ENCODE measurements around the gene AK8.

The AK8 gene

DNA sequence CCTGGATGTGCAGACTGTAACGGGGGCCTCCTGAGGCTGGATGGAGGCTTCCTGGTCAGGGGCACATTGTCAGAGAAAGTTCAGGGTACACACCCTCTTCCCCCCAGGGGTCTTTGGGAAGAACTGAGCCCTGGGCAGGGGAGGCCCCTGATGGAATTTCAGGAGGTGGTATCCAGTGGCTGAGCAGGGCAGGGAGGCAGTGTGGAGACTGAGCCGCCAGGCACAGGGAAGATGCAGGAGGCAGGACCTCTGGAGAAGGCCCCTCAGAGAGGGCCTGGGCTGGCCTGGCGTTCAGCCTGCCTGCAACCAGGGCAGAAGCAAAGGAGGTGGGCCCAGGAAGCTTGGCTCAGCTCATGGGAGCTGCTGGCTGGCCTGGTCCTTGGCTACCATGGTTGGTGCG lies 154.3 kb downstream of the AK8 start:
- no peak for ATAC-seq
- no peak for TF ChIP-seq CSDC2 (CRISPR knock-in tag; IDR thresholded peaks at IDR 0.05)
- no peak for TF ChIP-seq OSR1 (CRISPR knock-in tag; IDR thresholded peaks at IDR 0.05)
- TF ChIP-seq ARNTL (CRISPR knock-in tag; IDR thresholded peaks at IDR 0.05; ENCODE audit: borderline replicate concordance, low read depth) = no peak
- TF ChIP-seq, protein P1, sequence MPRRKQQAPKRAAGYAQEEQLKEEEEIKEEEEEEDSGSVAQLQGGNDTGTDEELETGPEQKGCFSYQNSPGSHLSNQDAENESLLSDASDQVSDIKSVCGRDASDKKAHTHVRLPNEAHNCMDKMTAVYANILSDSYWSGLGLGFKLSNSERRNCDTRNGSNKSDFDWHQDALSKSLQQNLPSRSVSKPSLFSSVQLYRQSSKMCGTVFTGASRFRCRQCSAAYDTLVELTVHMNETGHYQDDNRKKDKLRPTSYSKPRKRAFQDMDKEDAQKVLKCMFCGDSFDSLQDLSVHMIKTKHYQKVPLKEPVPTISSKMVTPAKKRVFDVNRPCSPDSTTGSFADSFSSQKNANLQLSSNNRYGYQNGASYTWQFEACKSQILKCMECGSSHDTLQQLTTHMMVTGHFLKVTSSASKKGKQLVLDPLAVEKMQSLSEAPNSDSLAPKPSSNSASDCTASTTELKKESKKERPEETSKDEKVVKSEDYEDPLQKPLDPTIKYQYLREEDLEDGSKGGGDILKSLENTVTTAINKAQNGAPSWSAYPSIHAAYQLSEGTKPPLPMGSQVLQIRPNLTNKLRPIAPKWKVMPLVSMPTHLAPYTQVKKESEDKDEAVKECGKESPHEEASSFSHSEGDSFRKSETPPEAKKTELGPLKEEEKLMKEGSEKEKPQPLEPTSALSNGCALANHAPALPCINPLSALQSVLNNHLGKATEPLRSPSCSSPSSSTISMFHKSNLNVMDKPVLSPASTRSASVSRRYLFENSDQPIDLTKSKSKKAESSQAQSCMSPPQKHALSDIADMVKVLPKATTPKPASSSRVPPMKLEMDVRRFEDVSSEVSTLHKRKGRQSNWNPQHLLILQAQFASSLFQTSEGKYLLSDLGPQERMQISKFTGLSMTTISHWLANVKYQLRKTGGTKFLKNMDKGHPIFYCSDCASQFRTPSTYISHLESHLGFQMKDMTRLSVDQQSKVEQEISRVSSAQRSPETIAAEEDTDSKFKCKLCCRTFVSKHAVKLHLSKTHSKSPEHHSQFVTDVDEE (CRISPR knock-in tag; IDR thresholded peaks at IDR 0.05) = no peak
- TF ChIP-seq, protein P2, sequence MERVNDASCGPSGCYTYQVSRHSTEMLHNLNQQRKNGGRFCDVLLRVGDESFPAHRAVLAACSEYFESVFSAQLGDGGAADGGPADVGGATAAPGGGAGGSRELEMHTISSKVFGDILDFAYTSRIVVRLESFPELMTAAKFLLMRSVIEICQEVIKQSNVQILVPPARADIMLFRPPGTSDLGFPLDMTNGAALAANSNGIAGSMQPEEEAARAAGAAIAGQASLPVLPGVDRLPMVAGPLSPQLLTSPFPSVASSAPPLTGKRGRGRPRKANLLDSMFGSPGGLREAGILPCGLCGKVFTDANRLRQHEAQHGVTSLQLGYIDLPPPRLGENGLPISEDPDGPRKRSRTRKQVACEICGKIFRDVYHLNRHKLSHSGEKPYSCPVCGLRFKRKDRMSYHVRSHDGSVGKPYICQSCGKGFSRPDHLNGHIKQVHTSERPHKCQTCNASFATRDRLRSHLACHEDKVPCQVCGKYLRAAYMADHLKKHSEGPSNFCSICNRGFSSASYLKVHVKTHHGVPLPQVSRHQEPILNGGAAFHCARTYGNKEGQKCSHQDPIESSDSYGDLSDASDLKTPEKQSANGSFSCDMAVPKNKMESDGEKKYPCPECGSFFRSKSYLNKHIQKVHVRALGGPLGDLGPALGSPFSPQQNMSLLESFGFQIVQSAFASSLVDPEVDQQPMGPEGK (CRISPR knock-in tag; IDR thresholded peaks at IDR 0.05; ENCODE audit: borderline replicate concordance) = no peak
- TF ChIP-seq TCF4 (CRISPR knock-in tag; IDR thresholded peaks at IDR 0.05; ENCODE audit: borderline replicate concordance) = no peak

DNA sequence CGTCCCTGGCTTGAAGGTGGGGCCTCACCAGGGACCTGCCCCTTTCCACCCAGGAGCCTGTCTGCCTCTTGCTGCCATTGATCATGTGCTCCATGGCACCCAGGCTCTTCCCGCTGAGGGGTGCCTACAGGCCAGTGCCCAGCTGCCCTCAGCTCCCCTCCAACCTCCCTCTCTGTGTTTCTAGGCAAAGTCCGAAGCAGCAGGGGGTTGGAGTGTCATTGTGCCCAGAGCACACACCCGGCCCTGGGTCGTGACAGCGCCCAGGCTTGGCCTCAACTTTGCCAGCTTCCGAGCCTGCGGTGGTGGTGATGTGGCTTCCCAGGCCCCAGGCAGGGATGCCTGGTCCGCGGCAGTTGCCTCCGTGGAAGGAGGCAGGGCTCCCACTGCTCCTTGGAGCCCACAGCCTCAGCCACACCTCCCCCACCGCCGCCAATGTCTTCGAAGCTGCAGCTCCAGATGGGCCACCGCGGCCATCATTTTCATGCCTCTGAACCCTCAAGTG lies 155.5 kb downstream of the AK8 start:
- TF ChIP-seq ZFP30 (CRISPR knock-in tag; IDR thresholded peaks at IDR 0.05) = no peak
- TF ChIP-seq, protein P1 (CRISPR knock-in tag; IDR thresholded peaks at IDR 0.05) = no peak
- no peak for TF ChIP-seq RARB (CRISPR knock-in tag; IDR thresholded peaks at IDR 0.05)
- TF ChIP-seq ISL1 (CRISPR knock-in tag; IDR thresholded peaks at IDR 0.05) = no peak
- no peak for ATAC-seq

DNA sequence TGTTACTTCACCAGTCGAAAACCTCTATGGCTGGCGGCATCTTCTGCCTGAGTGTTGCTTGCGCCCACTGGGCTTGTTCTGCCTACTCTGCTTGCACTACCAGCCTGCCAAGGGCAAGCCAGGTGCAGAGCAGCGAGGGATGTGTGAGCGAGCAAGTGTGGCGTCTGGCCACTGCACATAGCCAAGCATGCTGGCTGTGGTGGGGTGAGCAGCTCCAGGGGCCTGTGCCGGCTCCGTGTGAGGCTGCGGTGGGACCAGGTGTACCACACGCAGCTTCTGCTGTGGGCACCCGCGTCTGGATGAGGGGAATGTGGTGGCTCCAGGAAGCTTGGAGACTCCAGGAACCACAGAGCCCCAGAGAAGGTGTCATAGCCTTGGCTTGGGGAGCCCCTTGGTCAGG lies 156.4 kb downstream of the AK8 start:
- no peak for ATAC-seq
- TF ChIP-seq, protein P3, sequence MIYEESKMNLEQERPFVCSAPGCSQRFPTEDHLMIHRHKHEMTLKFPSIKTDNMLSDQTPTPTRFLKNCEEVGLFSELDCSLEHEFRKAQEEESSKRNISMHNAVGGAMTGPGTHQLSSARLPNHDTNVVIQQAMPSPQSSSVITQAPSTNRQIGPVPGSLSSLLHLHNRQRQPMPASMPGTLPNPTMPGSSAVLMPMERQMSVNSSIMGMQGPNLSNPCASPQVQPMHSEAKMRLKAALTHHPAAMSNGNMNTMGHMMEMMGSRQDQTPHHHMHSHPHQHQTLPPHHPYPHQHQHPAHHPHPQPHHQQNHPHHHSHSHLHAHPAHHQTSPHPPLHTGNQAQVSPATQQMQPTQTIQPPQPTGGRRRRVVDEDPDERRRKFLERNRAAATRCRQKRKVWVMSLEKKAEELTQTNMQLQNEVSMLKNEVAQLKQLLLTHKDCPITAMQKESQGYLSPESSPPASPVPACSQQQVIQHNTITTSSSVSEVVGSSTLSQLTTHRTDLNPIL (CRISPR knock-in tag; IDR thresholded peaks at IDR 0.05; ENCODE audit: low read depth) = no peak
- TF ChIP-seq ZNF8 (CRISPR knock-in tag; IDR thresholded peaks at IDR 0.05) (no peak), ISL1 (CRISPR knock-in tag; IDR thresholded peaks at IDR 0.05) (no peak), RARB (CRISPR knock-in tag; IDR thresholded peaks at IDR 0.05) (no peak), ZNF70 (CRISPR knock-in tag; IDR thresholded peaks at IDR 0.05) (no peak), GLIS3 (CRISPR knock-in tag; IDR thresholded peaks at IDR 0.05) (no peak), OSR1 (CRISPR knock-in tag; IDR thresholded peaks at IDR 0.05) (no peak), ESRRG (CRISPR knock-in tag; IDR thresholded peaks at IDR 0.05) (no peak), TOX (CRISPR knock-in tag; IDR thresholded peaks at IDR 0.05; ENCODE audit: borderline replicate concordance) (no peak), PPARA (CRISPR knock-in tag; IDR thresholded peaks at IDR 0.05; ENCODE audit: borderline replicate concordance) (no peak), ARNTL (CRISPR knock-in tag; IDR thresholded peaks at IDR 0.05; ENCODE audit: borderline replicate concordance, low read depth) (no peak), ZNF565 (CRISPR knock-in tag; conservative IDR thresholded peaks at IDR 0.05; ENCODE audit: low read depth) (no peak)
- TF ChIP-seq, protein P2 (CRISPR knock-in tag; IDR thresholded peaks at IDR 0.05; ENCODE audit: borderline replicate concordance) = no peak
- TF ChIP-seq, protein P1 (CRISPR knock-in tag; IDR thresholded peaks at IDR 0.05) = no peak
- TF ChIP-seq, protein P4, sequence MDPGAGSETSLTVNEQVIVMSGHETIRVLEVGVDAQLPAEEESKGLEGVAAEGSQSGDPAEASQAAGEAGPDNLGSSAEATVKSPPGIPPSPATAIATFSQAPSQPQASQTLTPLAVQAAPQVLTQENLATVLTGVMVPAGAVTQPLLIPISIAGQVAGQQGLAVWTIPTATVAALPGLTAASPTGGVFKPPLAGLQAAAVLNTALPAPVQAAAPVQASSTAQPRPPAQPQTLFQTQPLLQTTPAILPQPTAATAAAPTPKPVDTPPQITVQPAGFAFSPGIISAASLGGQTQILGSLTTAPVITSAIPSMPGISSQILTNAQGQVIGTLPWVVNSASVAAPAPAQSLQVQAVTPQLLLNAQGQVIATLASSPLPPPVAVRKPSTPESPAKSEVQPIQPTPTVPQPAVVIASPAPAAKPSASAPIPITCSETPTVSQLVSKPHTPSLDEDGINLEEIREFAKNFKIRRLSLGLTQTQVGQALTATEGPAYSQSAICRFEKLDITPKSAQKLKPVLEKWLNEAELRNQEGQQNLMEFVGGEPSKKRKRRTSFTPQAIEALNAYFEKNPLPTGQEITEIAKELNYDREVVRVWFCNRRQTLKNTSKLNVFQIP (CRISPR knock-in tag; IDR thresholded peaks at IDR 0.05; ENCODE audit: borderline replicate concordance, low read depth) = no peak
- TF ChIP-seq, protein P5, sequence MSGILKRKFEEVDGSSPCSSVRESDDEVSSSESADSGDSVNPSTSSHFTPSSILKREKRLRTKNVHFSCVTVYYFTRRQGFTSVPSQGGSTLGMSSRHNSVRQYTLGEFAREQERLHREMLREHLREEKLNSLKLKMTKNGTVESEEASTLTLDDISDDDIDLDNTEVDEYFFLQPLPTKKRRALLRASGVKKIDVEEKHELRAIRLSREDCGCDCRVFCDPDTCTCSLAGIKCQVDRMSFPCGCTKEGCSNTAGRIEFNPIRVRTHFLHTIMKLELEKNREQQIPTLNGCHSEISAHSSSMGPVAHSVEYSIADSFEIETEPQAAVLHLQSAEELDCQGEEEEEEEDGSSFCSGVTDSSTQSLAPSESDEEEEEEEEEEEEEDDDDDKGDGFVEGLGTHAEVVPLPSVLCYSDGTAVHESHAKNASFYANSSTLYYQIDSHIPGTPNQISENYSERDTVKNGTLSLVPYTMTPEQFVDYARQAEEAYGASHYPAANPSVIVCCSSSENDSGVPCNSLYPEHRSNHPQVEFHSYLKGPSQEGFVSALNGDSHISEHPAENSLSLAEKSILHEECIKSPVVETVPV (CRISPR knock-in tag; IDR thresholded peaks at IDR 0.05) = no peak

Data from SK-N-SH treated with all-trans-retinoic acid at 6 μM for 48 hours (cell line).